Liver (tissue), 9 donors: ENCODE results near the gene NT5C2. TPM values are rescaled to one million over a fixed set of nuclear protein-coding genes. Genes with fewer than 3 reads are reported as not detected.

Source experiments
- DNase-seq: peaks from one replicate; pipeline ENCODE4 v3.0.0-alpha.2; 2017; ENCODE audit warnings: low spot score
- H3K27ac ChIP-seq, 2 donors: one replicate each; pipeline ENCODE4 v1.7.0; 2013; ENCODE audit warnings: inconsistent platforms in 2 of 2, low read length in 2 of 2, control low read depth in 1 of 2, low read depth in 1 of 2, mild to moderate bottlenecking in 1 of 2
- H3K27me3 ChIP-seq, 4 donors: one replicate each; pipeline versions ENCODE4 v1.6.1 to v1.7.0; 2013; ENCODE audit warnings: low read length in 3 of 4, inconsistent platforms in 1 of 4, mild to moderate bottlenecking in 1 of 4, moderate library complexity in 1 of 4; ENCODE audit not compliant: control insufficient read depth in 4 of 4, insufficient read depth in 4 of 4
- H3K36me3 ChIP-seq, 4 donors: one replicate each; pipeline versions ENCODE4 v1.6.1 to v1.7.0; 2013; ENCODE audit warnings: low read length in 3 of 4, mild to moderate bottlenecking in 3 of 4, low read depth in 1 of 4, moderate library complexity in 1 of 4; ENCODE audit not compliant: control insufficient read depth in 4 of 4, insufficient read depth in 3 of 4
- H3K4me1 ChIP-seq, 4 donors: one replicate each; pipeline versions ENCODE4 v1.6.1 to v1.7.0; 2013; ENCODE audit warnings: low read length in 3 of 4, mild to moderate bottlenecking in 3 of 4, moderate library complexity in 1 of 4; ENCODE audit not compliant: control insufficient read depth in 4 of 4, insufficient read depth in 4 of 4
- H3K4me3 ChIP-seq, 3 donors: one replicate each; pipeline versions ENCODE4 v1.6.1 to v1.7.0; 2013; ENCODE audit warnings: low read length in 3 of 3, control low read depth in 1 of 3, low read depth in 1 of 3, mild to moderate bottlenecking in 1 of 3
- H3K9ac ChIP-seq, 2 donors: one replicate each; pipeline ENCODE4 v1.7.0; 2013; ENCODE audit warnings: low read length in 2 of 2, mild to moderate bottlenecking in 2 of 2, moderate library complexity in 2 of 2, control low read depth in 1 of 2, low read depth in 1 of 2
- H3K9me3 ChIP-seq, 4 donors: one replicate each; pipeline versions ENCODE4 v1.6.1 to v1.7.0; 2013; ENCODE audit warnings: low read length in 3 of 4; ENCODE audit not compliant: control insufficient read depth in 4 of 4
- EGR1 ChIP-seq, 2 donors: IDR thresholded peaks; 2 replicates each; pipeline ENCODE4 v1.6.1; 2016 to 2018; ENCODE audit warnings: antibody characterized with exemption in 2 of 2, low read depth in 2 of 2
- FOXA1 ChIP-seq: IDR thresholded peaks from 2 replicates; pipeline ENCODE4 v1.6.1; 2016; ENCODE audit warnings: antibody characterized with exemption
- GABPA ChIP-seq, 2 donors: IDR thresholded peaks in 1 of 2; conservative IDR thresholded peaks in 1 of 2; 2 replicates each; pipeline ENCODE4 v1.6.1; 2016; ENCODE audit warnings: antibody characterized with exemption in 2 of 2, mild to moderate bottlenecking in 1 of 2, moderate library complexity in 1 of 2
- HNF4A ChIP-seq, 2 donors: conservative IDR thresholded peaks; 2 replicates each; pipeline ENCODE4 v1.6.1; 2016; ENCODE audit warnings: antibody characterized with exemption in 2 of 2, mild to moderate bottlenecking in 2 of 2
- HNF4G ChIP-seq: IDR thresholded peaks from 2 replicates; pipeline ENCODE4 v1.6.1; 2016; ENCODE audit warnings: antibody characterized with exemption
- NR2F2 ChIP-seq: IDR thresholded peaks from 2 replicates; pipeline ENCODE4 v1.6.1; 2016; ENCODE audit warnings: antibody characterized with exemption
- RAD21 ChIP-seq, 2 donors: IDR thresholded peaks; 2 replicates each; pipeline ENCODE4 v1.6.1; 2016; ENCODE audit warnings: antibody characterized with exemption in 2 of 2, mild to moderate bottlenecking in 2 of 2
- REST ChIP-seq: IDR thresholded peaks from 2 replicates; pipeline ENCODE4 v1.6.1; 2016; ENCODE audit warnings: antibody characterized with exemption, mild to moderate bottlenecking
- RXRA ChIP-seq, 2 donors: IDR thresholded peaks; 2 replicates each; pipeline ENCODE4 v1.6.1; 2017 to 2018; ENCODE audit warnings: antibody characterized with exemption in 2 of 2, mild to moderate bottlenecking in 1 of 2
- SP1 ChIP-seq: IDR thresholded peaks from 2 replicates; pipeline ENCODE4 v1.6.1; 2018; ENCODE audit warnings: antibody characterized with exemption, mild to moderate bottlenecking
- TAF1 ChIP-seq: conservative IDR thresholded peaks from 2 replicates; pipeline ENCODE4 v1.6.1; 2016; ENCODE audit warnings: antibody characterized with exemption, mild to moderate bottlenecking
- YY1 ChIP-seq: IDR thresholded peaks from 2 replicates; pipeline ENCODE4 v1.6.1; 2016; ENCODE audit warnings: antibody characterized with exemption, mild to moderate bottlenecking
- ZBTB33 ChIP-seq: IDR thresholded peaks from 2 replicates; pipeline ENCODE4 v1.6.1; 2016; ENCODE audit warnings: antibody characterized with exemption
- WGBS: extraction: QIAGEN DNeasy Blood & Tissue Kit; methylation state at CpG from one replicate; pipeline ENCODE4 v1.1.7; 2013; 5-methylcytosine and 5-hydroxymethylcytosine counted together
- polyA plus RNA-seq, 2 donors: library from polyadenylated mRNA; stranded (reverse) in 1 of 2; unstranded in 1 of 2; fragments of 200-250 nt in 1 of 2; fragments of >200 nt in 1 of 2; fragmentation: Nextera tagmentation in 1 of 2; extraction: Ambion mirVana in 1 of 2; gene quantifications; one replicate each; pipeline versions ENCODE4 v1.2.1 to v1.2.3, GENCODE V29; 2013 to 2015
- total RNA-seq, 2 donors: library from RNA; depleted of rRNA; stranded (reverse); fragments of >200 nt; gene quantifications; one replicate each; pipeline ENCODE4 v1.2.3, GENCODE V29; 2014
- donor health status: healthy.
- donor health status: healthy.
- donor health status: healthy.
- donor health status: healthy.
- donor health status: healthy.

The NT5C2 gene
- total and polyA plus RNA-seq, 4 donors: 14.4 to 65.3 (median 33.0) TPM

- Histone ChIP-seq H3K4me1 (peaks cover 0 to 27% (median 8%) of the 10 kb centered on the region in 4 donors), H3K36me3 (peaks cover 0 to 6% (median under 1%) of the 10 kb centered on the region in 4 donors), H3K27me3 (no peaks in the 10 kb centered on the region), H3K9me3 (no peaks in the 10 kb centered on the region), H3K9ac (no peak overlapping the region), H3K27ac (no peak overlapping the region), H3K4me3 (no peak overlapping the region)
- no peak for DNase-seq
- WGBS: 78% methylated on average over 4 of the region's 4 CpGs
- TF ChIP-seq HNF4A (conservative IDR thresholded peaks at IDR 0.05): no peak
- TF ChIP-seq GABPA (IDR thresholded peaks at IDR 0.05 in 1 of 2, conservative IDR thresholded peaks at IDR 0.05 in 1 of 2): no peak
- TF ChIP-seq EGR1 (IDR thresholded peaks at IDR 0.05; ENCODE audit: low read depth in 2 of 2): no peak
- no peak for TF ChIP-seq HNF4G
- TF ChIP-seq ZBTB33: no peak
- TF ChIP-seq REST: no peak
- TF ChIP-seq SP1: no peak
- TF ChIP-seq YY1: no peak
- no peak for TF ChIP-seq FOXA1
- TF ChIP-seq NR2F2: no peak
- TF ChIP-seq RAD21 (IDR thresholded peaks at IDR 0.05): no peak
Measured at GRCh38 chr10:103155471-103156085, 37.5 kb downstream of the NT5C2 start.

GRCh38 chr10:103154521-103155299, 38.4 kb downstream of the NT5C2 start:
- TF ChIP-seq HNF4A (conservative IDR thresholded peaks at IDR 0.05) (no peak), HNF4G (no peak), TAF1 (no peak), YY1 (no peak), RXRA (IDR thresholded peaks at IDR 0.05) (no peak), SP1 (no peak)
- DNase-seq: no peak
- no peaks in the 10 kb centered on the region for H3K9me3 ChIP-seq
- WGBS: 61% methylated on average over 3 of the region's 3 CpGs
- no peaks in the 10 kb centered on the region for H3K27me3 ChIP-seq
- peaks cover 0 to 6% (median under 1%) of the 10 kb centered on the region in 4 donors for H3K36me3 ChIP-seq
- no peak overlapping the region for H3K27ac ChIP-seq
- peaks cover 0 to 27% (median 8%) of the 10 kb centered on the region in 4 donors for H3K4me1 ChIP-seq
- H3K4me3 ChIP-seq: no peak overlapping the region
- H3K9ac ChIP-seq: no peak overlapping the region
